ENCODE data around the gene ABLIM2.

Gene ABLIM2

GRCh38 chr4:8039290-8039689 lies 119.3 kb downstream of the ABLIM2 start:
- Histone ChIP-seq H3F3A (ENCODE audit: insufficient read depth) (no peaks in the 10 kb centered on the region), H3K9ac (ENCODE audit: low read length) (no peak overlapping the region), H4K20me1 (ENCODE audit: low read depth, low read length) (no peaks in the 10 kb centered on the region), H3K9me2 (replicated peaks; ENCODE audit: insufficient read depth, low read length) (no peaks in the 10 kb centered on the region), H3K4me2 (ENCODE audit: low read depth, low read length, poor library complexity, severe bottlenecking) (no peak overlapping the region), H3K9me3 (ENCODE audit: insufficient read depth, low read length) (no peaks in the 10 kb centered on the region), H3K4me3 (ENCODE audit: insufficient read depth, low read length, poor library complexity, severe bottlenecking) (no peak overlapping the region), H2AFZ (ENCODE audit: low read depth, low read length, severe bottlenecking) (no peak overlapping the region), H3K27ac (ENCODE audit: low read depth, low read length) (no peak overlapping the region), H3K27me3 (ENCODE audit: low read length) (no peaks in the 10 kb centered on the region), H3K36me3 (ENCODE audit: low read length) (no peaks in the 10 kb centered on the region), H3K79me2 (ENCODE audit: insufficient read depth, low read length) (no peaks in the 10 kb centered on the region)
- TF ChIP-seq EZH2phosphoT487 (conservative IDR thresholded peaks at IDR 0.05; ENCODE audit: low read length), result no peak
- TF ChIP-seq CTCF (IDR thresholded peaks at IDR 0.05; ENCODE audit: insufficient read depth, low read length, poor library complexity, severe bottlenecking), result no peak

- no peaks in the 10 kb centered on the region for H3K9me3 ChIP-seq (ENCODE audit: insufficient read depth, low read length)
- no peaks in the 10 kb centered on the region for H3K27me3 ChIP-seq (ENCODE audit: low read length)
- H3K79me2 ChIP-seq (ENCODE audit: insufficient read depth, low read length), result no peaks in the 10 kb centered on the region
- H3F3A ChIP-seq (ENCODE audit: insufficient read depth), result no peaks in the 10 kb centered on the region
- no peaks in the 10 kb centered on the region for H3K9me2 ChIP-seq (replicated peaks; ENCODE audit: insufficient read depth, low read length)
- H3K9ac ChIP-seq (ENCODE audit: low read length), result no peak overlapping the region
- H3K36me3 ChIP-seq (ENCODE audit: low read length), result no peaks in the 10 kb centered on the region
- H3K27ac ChIP-seq (ENCODE audit: low read depth, low read length), result no peak overlapping the region
- H4K20me1 ChIP-seq (ENCODE audit: low read depth, low read length), result no peaks in the 10 kb centered on the region
- H3K4me3 ChIP-seq (ENCODE audit: insufficient read depth, low read length, poor library complexity, severe bottlenecking), result no peak overlapping the region
- no peak overlapping the region for H2AFZ ChIP-seq (ENCODE audit: low read depth, low read length, severe bottlenecking)
- TF ChIP-seq EZH2phosphoT487 (conservative IDR thresholded peaks at IDR 0.05; ENCODE audit: low read length) (no peak), CTCF (IDR thresholded peaks at IDR 0.05; ENCODE audit: insufficient read depth, low read length, poor library complexity, severe bottlenecking) (no peak)
- no peak overlapping the region for H3K4me2 ChIP-seq (ENCODE audit: low read depth, low read length, poor library complexity, severe bottlenecking)
These were observed 119.8 kb downstream of the ABLIM2 start for GRCh38 chr4:8038719-8039251.

GRCh38 chr4:8038083-8038482 lies 120.5 kb downstream of the ABLIM2 start:
- Histone ChIP-seq H3K36me3 (ENCODE audit: low read length) (no peaks in the 10 kb centered on the region), H3K4me3 (ENCODE audit: insufficient read depth, low read length, poor library complexity, severe bottlenecking) (no peak overlapping the region), H3K9me2 (replicated peaks; ENCODE audit: insufficient read depth, low read length) (no peaks in the 10 kb centered on the region), H3K79me2 (ENCODE audit: insufficient read depth, low read length) (no peaks in the 10 kb centered on the region), H2AFZ (ENCODE audit: low read depth, low read length, severe bottlenecking) (no peak overlapping the region), H3F3A (ENCODE audit: insufficient read depth) (no peaks in the 10 kb centered on the region), H3K9me3 (ENCODE audit: insufficient read depth, low read length) (no peaks in the 10 kb centered on the region), H4K20me1 (ENCODE audit: low read depth, low read length) (no peaks in the 10 kb centered on the region), H3K4me2 (ENCODE audit: low read depth, low read length, poor library complexity, severe bottlenecking) (no peak overlapping the region), H3K27me3 (ENCODE audit: low read length) (no peaks in the 10 kb centered on the region), H3K9ac (ENCODE audit: low read length) (no peak overlapping the region), H3K27ac (ENCODE audit: low read depth, low read length) (no peak overlapping the region)
- TF ChIP-seq EZH2phosphoT487 (conservative IDR thresholded peaks at IDR 0.05; ENCODE audit: low read length), result no peak
- no peak for TF ChIP-seq CTCF (IDR thresholded peaks at IDR 0.05; ENCODE audit: insufficient read depth, low read length, poor library complexity, severe bottlenecking)
